Nucleus accumbens (tissue), 56 donors: Measurements from ENCODE around the gene SND1.

Experiments used
- DNase-seq, 56 donors: peaks; one replicate each; lab custom pipeline; 2025; lab: John Stamatoyannopoulos, UW

The SND1 gene

DNA sequence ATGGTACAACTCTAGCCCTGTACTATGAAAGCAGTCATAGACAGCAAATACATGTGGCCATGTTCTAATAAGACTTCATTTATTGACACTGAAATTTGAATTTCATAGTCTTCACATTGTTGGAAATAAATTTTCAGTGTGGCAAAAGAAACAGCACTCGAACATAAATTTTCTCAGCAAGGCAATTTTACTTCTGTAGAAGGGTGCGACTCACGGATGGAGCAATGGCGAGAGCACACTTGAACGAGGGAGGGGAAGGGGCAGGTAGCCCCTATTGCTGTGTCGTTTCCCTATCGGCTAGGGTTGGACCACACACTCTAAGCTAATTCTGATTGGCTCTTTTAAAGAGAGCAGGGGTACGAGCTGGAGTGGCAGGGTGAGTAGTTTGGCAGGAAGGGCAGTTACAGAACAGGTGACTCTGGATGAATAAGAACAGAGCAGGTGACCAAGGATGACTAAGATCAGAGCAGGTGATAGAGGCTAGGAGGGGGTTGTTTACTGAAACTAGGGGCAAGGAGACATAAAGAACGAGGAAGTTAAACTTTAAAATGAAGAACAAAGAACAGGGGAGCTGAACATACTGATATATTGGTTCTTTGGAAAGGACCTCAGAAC, 327.2 kb downstream of the SND1 start:
- no peak for DNase-seq

DNA sequence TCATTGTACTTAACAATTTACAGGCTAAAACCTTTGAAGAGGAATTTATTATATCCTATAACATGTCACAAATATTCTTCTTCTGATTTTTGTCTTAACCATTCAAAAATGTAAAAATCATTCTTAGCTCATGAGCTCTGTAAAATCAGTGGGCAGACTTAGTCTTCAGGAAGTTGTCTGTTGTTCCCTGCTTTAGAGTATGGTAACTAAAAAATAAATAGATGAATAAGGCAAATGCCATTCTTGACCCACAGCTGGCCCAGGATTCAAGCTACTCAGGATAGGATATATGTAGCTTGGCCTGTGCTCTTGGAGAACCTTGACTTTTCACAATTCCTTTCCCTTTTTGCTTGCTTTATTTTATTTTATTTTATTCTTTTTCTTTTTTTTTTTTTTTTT, 327.7 kb downstream of the SND1 start:
- no peak for DNase-seq

DNA sequence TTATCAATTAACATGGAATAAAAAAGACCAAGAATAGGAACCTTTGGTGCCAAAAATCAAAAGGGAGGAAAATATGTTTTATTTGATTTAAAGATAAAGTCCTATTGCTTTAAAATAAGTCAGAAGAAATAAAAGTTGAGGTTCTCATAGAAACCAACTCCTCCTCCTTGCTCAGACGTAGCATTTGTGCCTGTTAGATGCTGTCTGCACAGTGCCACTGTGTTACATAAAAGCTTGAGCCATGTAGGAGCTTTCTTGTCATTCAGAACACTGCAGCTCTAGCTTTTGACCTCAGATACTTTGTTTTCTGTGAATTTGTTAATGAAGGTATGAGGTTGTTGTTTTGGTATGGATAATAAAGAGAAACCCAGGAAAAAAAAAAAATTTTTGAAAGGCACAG, 328.9 kb downstream of the SND1 start:
- DNase-seq, result peak in 4 of 56 donors; percentile 14 to 49 (median 21)

DNA sequence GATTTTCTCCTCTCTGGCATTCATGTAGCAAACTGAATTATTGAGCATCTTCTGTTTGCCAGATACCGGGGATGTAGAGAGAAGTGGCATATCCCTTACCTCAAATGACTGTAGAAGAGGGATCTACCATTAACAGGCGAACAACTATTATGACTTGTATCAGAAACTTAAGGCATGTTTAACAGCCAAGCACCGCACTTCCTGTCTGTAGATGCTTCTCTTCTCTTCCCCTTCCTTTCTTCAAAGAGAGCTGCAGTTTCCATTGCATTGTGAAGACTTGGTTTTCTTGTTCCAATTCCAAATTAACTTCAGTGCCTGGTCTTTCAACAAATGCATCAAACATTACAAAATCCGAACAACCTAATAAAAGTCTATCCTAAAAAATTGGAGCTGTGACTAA, 330.0 kb downstream of the SND1 start:
- no peak for DNase-seq

DNA sequence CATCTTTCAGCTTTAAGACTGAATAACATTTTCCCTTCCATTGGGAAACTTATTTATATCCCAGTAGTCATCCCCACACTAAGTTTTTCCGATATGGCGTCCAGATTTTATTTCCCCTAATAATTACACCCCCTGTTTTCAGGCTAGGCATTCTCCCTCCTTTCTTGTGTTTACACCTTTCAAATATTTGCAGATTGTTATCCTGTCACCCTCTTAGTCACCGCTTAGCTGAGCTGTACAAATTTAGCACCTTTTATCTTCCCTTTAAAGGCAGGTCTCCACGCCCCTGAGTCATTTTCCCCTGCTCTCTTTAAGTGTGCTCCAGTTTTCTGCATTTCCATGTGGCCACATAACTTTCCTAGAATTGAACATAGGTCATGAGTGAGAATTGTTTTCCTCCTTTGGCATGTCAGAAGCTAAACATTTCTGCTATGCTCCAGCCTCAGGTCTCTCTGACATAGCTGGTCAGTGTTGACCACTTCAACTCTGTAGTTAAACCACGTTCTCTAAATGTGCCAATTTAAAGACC, 331.9 kb downstream of the SND1 start:
- DNase-seq, result peak in 3 of 56 donors; percentile 10 to 31 (median 18)

DNA sequence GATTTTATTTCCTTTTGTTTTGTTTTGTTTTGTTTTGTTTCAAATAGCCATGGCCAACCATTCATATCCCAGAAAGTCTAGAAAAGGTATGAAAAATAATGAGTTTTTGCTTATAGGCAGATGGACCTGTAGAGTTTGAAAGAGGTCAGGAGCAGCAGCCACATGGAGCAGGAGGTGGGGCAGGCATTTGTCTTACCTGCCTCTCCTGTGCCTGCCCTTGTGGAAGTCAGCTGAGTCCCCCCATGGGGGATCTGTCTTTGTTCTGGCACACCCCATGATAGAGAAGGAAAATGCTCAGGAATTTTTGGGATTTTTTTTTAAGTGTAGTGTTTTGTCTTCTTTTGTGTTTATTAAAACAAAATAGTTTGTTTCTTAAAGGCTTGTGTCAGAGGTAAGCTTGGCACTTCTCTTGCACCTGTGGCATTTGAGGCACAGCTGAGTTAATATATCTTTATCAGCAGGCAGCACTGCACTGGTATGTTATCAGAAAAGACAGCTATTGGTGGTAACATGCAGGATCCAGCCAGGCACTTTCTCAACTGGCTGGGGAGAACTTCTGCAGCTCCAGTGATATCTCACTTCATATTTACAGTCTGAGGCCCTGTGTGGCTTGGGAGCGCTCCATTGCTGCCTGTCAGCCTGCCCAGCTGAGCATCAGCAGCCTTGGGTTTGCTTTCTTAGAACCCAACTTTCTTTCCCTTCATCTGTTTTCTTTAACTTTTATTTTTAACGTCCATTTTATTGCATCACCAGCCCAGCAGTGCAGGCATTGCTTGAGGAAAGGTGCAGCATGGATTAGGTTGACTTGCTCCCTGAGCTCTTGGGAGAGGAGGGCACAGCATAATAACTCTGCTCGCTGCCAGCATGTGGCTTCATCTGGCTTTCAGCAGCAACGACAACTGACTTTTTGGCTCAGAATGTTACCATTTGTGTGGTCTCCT, 334.9 kb downstream of the SND1 start:
- DNase-seq, result no peak

DNA sequence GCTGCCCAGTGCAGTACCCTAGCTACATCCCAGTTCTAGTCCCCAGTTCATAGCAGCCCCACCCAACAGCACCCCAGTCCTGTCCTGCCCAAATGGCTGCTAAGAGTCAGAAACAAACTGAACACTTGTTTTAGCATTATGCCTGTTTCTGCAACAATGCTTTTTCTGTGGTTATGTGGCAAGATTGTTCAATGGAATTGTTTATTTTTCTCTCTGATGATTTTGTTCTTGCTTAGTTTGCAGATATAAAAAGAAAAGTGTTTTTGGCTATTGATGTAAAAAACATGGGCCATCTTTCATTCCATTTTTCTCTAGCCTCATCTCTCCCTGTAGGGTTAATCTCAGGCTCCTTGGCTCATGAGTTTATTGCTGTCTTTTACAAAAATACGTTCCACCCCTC, 336.8 kb downstream of the SND1 start:
- no peak for DNase-seq

DNA sequence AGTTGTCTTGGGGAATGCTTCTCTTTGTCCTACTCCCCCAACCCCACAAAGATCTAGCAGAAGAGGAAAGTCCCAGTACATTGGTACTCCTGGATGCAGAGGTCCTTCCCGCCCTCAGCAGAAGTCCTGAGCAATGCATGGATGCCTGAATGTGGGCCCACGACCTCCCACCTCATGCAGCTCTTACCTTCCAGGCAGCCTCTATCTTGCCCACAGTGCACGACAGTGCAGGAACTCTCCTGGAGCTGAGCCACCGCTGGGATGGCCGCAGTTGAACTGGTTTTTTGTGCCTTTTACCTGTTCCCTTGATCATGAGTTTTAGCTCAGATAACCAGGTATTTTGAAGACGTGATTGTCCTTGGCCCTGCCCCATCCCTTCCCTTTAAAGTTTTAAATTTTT, 341.3 kb downstream of the SND1 start:
- no peak for DNase-seq

DNA sequence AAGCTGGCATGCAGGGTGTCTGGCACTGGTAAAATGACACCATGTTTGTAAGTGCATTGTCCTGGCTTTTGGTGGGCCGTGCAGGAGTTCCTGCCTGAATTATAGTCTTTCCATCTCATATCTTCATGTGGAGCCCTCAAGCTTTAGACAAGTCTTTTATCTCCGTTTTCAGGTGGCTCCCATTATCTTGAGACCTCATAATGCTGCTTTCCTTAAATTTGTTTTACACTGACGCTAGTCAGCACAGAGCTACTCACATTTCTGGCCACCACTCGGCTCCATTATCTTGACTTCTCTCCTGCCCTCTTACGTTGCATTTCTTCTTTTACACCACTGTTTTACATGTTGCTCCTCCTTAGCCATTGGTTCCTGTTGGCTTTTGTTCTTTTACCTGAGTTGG, 342.0 kb downstream of the SND1 start:
- DNase-seq, result no peak

DNA sequence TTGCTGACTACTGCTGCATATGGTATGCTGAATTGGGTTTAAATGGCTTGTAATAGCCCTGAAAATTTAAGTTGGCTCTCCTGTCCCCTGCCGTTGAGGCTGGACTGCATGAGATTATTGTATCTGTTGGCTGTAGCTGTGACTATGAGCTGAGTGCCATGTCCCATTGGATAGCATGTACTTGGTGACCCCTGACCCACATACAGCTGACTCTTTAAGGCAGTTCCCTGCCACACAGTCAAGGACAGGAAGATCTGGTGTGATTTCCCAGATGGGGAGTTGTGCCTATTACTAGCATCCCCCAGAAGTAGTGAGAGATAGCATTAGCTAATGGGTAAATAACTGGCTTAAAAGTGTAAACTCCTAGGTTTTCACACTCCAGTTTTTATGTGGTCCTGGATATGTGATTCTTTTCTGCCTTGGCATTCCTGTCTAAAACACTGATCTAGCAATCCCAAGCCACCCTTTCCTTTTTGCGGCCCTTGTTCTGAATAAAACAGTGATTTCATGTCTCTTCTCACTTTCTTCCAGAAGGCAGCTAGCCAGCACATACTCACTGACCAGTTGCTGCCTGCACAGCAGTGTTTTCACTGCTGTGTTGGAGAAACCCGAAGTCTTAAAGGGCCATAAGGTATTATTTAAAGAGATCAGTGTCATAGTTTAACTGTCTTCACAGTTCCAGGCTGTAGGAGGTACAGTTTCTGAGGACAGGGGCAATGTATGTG, 343.3 kb downstream of the SND1 start:
- DNase-seq, result no peak

DNA sequence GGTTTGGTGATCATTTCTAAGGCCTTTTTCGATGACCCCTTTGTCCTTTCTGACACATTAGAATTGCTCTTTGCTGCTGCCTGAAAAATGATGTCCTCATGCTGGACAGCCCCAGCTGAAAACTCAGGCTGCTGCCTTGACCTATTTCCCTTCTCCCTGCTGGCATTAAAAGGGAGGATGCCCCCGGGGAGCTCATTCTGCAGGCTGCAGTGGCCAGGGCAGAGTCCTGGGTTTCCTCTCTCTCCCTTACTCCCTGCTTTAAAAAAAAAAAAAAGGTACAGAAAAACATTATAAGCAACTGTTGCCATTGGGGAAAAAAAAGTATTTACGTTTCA, 343.9 kb downstream of the SND1 start:
- no peak for DNase-seq

DNA sequence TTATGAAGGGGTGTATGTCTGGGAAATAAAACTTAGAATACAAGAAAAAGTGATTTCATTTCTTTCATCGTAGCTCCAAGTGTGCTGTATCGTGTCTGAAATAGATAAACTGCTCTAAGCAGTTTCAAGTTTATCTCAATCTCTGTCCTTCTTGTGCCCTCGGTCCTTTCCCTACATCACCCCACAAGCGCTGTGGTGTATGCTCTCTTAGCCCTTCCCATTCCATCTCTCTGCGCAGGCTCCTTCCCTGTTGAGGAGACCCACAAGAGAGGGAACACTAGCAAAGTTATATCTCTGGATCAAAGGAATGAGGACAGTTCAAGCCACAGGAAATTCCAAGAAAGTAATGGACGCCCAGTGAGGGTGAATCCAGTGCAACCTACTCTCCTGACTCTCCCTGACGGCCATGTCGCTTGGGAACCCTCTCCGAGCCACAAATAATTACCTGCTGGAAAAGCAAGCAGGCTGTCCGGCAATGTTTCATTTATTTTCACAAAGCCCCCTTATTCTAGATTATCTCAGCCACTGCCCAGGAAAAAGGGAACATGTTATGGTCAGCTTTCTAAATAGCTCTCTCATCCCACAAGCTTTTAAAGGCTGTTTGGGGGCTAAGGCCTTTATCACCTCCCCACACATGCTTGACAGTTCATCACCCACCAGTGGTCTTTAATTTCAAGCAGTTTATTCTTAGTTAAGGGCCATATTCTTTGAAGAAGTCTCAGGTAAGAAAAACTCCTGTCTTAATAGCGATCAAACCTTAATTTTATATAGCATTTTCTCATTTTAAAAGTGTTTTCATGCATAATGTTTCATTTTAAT, 344.5 kb downstream of the SND1 start:
- no peak for DNase-seq

DNA sequence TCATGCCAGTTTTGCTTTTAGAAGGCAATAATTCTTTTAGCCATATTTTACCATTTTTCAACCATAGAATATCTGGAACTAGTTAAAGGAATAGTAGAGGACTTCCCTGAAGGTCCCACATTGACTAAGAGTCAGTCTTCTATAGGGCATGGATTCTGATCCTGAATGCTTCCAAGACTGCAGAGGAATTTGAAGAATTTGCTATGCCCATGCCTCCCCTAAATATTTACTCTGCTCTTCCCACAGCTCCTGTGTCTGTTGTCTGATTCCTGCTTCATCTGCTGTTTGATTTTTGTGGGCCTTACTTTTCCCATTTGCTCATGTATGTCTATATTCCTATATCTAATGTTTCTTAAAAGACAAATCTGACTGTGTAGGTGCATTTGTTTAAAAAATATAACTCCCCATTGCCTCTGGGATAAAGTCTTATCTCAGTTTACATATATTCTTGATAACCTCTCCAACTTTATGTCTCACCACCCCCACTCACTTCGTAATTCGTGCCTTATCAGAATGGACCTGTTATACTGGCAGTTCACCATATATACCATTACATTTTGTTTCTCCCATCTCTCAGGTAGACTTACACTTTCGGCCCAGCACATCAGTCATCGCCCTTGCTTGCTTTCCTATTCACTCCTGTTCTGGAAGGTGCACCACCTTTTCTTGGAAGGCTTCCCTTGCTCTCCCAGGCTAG, 345.4 kb downstream of the SND1 start:
- DNase-seq, result no peak

DNA sequence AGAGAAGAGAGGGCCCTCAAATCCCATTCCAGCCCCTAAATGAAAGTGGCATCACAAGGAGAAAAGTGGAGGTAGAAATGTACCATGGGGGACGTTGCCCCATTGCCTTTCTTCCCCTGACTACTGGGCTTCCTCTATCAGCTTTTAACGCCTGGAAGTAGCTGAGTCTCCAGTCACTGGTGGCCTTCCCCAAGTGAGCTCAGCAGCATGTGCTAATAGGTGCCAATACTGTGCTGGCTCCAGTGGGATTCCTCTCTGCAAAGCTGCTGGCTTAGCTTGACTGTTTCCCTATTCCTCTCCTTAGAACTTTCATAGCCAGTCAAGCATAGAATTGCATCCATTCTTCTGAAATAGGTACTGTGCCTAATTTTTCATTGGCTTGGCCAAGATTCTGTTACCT, 346.7 kb downstream of the SND1 start:
- DNase-seq, result no peak

DNA sequence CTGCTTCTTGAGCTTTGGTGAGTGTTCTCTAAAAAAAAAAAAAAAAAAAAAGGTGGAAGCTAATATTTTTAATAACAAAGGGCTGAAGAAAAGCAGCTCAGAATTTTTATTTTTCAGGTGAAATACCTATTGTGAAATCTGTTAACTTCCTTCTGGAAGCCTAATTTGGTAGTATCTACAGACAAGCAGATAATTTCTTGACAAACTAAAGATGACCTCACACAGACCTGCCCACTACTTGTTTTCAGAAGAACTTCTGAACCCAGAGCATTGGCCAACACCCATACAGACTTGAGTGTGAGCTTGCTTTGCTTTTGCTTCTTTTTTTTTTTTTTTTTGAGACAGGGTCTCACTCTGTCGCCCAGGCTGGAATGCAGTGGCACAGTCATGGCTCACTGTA, 348.1 kb downstream of the SND1 start:
- no peak for DNase-seq

DNA sequence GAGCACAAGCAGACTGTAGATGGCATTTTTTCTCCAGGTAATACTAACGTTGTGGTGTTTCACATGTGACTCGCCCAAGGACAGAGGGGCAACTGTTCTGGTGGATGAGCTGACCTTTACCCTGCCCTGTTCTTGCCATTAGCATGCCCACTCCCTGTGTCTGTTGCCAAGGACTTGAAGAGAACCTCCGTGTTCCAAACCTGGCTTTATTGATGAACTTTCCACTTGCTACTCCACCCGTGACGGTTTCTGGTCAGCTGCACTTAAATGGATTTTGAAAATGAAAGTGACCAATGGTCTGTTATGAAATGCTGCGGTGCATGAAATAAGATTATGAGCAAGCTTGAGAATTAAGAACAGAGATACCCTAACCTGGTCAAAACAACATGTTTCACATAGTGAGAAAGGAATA, 348.9 kb downstream of the SND1 start:
- DNase-seq, result no peak

DNA sequence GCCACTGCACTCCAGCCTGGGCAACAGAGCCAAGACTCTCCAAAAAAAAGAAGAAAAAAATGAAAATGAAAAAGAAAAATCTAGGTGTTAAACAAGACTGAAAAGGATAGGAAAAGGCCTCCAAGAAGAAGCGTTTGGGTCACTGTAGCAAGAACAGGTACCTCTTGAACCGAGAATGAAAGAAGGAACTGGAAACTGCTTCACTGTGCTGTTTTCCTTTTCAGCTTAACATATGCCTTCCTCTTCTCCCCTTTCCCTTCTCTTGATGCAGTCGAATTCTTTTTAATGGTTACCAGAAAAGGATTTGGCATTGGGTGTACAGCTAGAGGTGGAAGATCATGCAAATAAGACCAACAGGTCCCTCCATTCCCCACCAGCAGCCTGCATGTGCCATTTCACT, 351.2 kb downstream of the SND1 start:
- no peak for DNase-seq

DNA sequence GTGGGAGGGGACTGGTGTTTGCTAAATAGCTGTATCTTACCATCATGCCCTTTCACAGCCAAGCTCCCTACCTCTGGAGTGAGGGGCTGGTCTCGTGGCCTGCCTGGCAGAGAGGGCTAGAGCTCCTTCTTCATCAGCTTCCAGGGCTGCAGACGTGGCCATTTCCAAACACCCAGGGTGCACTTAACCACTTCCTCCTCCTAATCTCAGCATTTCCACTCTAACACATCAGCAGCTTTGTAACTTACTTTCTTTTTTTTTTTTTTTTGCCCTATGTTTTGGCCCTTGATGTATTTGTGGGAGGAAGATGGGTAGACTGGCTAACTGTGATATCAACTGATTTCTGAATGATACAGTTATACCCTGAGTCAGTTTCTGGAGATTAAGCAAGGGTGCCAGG, 351.8 kb downstream of the SND1 start:
- DNase-seq, result peak in 1 of 56 donors; percentile 27

DNA sequence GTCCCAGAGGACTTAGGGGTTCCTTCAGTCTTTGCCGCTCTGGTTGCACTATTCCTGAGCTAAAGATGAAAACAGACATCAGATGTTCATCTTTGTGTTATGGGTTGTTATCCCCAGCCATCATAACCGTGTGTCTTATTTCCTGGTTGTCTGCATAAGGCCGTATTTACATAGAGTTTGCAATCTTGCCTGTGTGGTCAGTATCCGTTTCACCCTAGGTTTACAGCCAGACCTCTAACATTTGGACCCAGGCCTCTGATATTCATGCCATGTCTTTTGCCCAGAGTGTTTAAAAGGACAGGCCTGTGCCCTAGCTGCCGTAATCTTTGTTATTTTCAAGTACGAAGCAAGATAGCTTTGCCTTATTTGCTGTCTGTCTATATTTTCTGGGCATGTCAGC, 352.6 kb downstream of the SND1 start:
- DNase-seq, result no peak

DNA sequence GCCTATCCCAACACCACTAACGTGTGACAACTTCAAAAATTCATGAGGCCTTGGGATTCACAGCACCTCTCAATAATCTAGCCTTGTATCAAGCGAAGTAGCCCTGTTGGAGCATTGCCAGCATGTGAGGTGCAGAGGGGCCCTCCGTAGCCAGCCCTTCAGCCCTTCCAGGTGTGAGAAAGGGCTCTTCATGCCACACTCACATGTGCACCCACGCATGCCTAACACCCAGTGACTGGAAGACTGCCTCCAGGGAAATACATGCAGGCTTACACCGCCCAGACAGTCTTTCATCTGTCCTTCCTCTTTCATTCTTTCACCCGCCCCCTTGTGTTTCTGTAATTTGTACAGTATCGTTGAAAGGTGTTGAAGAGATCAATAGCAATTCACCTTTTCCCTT, 353.1 kb downstream of the SND1 start:
- DNase-seq, result no peak
